Measurements from ENCODE around the gene DAPK2.

GRCh38 chr15:64034519-64034918 is 11.8 kb downstream of the DAPK2 start:
- TF ChIP-seq CTCF (IDR thresholded peaks at IDR 0.05; ENCODE audit: borderline replicate concordance, extremely low read depth, low read length, poor library complexity, severe bottlenecking): no peak
- no peak for TF ChIP-seq EZH2 (IDR thresholded peaks at IDR 0.05; ENCODE audit: borderline replicate concordance, low read depth, low read length, severe bottlenecking)
